GM12874 (cell line): ENCODE results near the gene TFRC.

Source experiments
- TF ChIP-seq, protein P1 (sequence below): IDR thresholded peaks from 2 replicates; pipeline ENCODE4 v1.5.1; 2011; ENCODE audit warnings: low read depth, mild to moderate bottlenecking, control low read depth, low read length, moderate library complexity; ENCODE audit not compliant: insufficient read depth

The TFRC gene

DNA sequence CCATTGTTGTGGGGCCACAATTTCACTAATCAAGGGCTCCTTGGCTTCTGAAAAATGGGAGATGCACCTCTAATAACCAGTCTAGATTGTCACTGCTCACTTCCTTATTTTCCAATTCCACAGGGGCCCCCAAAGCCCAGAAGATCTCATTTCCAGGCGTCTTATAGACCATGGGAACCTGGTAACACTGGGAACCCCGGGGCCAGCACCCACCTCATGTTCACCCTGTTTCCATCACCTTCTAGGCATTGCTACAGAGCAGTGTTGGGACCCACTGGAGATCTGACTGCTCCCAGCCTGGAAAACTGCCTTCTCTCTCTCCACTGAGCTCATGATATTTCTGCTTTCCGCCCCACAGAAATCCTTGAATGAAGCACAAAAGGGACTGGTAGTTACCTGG is 61.5 kb downstream of the TFRC start:
- TF ChIP-seq, protein P1, sequence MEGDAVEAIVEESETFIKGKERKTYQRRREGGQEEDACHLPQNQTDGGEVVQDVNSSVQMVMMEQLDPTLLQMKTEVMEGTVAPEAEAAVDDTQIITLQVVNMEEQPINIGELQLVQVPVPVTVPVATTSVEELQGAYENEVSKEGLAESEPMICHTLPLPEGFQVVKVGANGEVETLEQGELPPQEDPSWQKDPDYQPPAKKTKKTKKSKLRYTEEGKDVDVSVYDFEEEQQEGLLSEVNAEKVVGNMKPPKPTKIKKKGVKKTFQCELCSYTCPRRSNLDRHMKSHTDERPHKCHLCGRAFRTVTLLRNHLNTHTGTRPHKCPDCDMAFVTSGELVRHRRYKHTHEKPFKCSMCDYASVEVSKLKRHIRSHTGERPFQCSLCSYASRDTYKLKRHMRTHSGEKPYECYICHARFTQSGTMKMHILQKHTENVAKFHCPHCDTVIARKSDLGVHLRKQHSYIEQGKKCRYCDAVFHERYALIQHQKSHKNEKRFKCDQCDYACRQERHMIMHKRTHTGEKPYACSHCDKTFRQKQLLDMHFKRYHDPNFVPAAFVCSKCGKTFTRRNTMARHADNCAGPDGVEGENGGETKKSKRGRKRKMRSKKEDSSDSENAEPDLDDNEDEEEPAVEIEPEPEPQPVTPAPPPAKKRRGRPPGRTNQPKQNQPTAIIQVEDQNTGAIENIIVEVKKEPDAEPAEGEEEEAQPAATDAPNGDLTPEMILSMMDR: no peak

GRCh38 chr3:196016485-196016884 is 65.4 kb downstream of the TFRC start:
- TF ChIP-seq, protein P1: no peak

DNA sequence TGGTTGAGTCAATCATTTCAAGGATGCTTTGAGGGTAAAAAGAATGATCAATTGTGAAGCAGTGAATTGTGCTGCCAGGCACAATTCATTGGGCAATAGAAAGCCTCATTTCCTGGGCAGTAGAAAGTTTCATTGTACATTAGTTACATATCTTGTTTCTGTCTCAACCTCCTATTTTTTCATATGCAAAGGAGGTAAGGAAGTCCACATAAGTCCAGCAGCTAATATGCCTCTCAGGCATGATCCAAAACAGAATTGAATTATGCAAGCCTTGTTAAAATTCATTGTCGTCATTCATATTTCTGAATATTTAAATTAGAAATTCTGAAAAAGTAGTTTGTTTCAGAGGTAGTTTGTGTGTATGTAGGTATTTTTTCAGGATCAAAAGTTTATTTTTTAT is 65.8 kb downstream of the TFRC start:
- TF ChIP-seq, protein P1: no peak

- TF ChIP-seq, protein P1: no peak
Observed at GRCh38 chr3:196013587-196014487, 68.1 kb downstream of the TFRC start.

DNA sequence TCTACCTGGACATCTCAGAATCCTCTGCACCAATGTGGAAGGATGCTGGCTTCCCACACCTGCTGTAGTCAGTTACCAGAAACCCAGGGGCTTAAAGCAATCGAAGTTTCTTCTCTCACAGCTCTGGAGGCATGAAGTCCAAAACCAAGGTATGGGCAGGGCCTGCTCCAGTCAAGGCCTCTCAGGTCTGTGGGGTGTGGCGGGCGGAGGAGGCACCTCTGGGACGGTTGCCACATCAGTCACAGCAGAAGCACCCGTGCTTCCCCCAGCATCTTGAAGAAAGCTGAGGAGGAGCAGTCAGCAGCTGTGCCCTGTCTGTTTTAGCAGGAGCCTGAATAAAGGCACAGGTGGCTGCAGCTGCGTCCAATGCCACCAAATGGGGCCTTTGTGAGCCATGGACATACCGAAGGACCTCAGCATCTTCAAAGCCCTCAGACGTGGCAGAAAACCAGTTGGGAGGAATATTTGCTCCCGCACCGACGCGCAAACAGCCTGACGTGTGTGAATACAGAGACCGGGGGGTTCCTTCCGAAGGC is 68.9 kb downstream of the TFRC start:
- TF ChIP-seq, protein P1: no peak

- TF ChIP-seq, protein P1: no peak
Observed at GRCh38 chr3:196012481-196012880, 69.4 kb downstream of the TFRC start.

DNA sequence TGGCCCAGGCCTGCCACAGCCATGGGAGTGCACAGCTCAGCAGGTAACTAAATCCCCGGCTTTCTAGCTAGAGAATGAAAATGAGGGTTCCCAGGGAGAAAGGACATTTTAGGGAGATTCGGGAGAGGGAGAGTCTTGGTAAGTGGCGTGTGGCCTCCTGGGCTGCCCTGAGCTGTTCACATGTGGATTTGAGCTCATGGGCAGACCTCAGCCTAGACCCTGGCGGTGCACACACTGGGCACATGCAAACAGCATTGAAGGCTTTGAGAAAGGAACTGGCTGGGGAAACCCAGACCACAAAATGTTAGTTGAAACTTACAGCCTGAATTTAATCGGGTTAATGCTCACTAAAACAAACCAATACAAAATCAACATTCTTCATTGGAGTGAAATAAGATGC is 72.4 kb downstream of the TFRC start:
- TF ChIP-seq, protein P1: no peak
